Measurements from ENCODE around the gene CCND2.

DNA sequence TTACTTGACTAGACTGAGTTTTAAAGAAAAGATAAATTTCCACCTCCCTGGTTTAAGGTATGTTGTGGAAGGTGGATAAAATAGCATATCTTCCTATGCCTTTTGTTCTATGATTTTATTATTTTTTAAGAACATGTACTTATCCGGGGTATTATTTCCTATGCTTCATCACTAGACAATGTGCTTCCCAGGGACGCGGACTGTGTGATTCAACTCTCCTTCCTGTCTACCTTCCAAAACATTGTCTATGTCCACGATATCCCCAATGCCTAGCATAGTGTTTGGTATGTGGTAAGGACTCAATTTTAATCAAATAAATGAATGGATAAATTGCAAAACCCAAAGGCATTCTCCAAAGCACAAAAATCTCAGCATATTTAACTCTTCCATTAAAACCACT is 8.3 kb upstream of the CCND2 start:
- no peak for TF ChIP-seq EP300 (IDR thresholded peaks at IDR 0.05)
- TF ChIP-seq, protein P1, sequence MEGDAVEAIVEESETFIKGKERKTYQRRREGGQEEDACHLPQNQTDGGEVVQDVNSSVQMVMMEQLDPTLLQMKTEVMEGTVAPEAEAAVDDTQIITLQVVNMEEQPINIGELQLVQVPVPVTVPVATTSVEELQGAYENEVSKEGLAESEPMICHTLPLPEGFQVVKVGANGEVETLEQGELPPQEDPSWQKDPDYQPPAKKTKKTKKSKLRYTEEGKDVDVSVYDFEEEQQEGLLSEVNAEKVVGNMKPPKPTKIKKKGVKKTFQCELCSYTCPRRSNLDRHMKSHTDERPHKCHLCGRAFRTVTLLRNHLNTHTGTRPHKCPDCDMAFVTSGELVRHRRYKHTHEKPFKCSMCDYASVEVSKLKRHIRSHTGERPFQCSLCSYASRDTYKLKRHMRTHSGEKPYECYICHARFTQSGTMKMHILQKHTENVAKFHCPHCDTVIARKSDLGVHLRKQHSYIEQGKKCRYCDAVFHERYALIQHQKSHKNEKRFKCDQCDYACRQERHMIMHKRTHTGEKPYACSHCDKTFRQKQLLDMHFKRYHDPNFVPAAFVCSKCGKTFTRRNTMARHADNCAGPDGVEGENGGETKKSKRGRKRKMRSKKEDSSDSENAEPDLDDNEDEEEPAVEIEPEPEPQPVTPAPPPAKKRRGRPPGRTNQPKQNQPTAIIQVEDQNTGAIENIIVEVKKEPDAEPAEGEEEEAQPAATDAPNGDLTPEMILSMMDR (IDR thresholded peaks at IDR 0.05) = no peak
- no peak for TF ChIP-seq POLR2A (IDR thresholded peaks at IDR 0.05)
